Stimulated activated CD8-positive, alpha-beta memory T cell treated with anti-CD3 and anti-CD28 coated beads, Interleukin-7, amount 100 ng/mL, for 24 hours (primary cell): Measurements from ENCODE around the gene PLCL2.

Experiments
- DNase-seq: peaks from one replicate; pipeline ENCODE4 v3.0.0-alpha.2; 2020; ENCODE audit warnings: low read depth

The PLCL2 gene

GRCh38 chr3:17044855-17045254 lies 160.1 kb downstream of the PLCL2 start:
- no peak for DNase-seq

GRCh38 chr3:17045705-17046104 lies 160.9 kb downstream of the PLCL2 start:
- no peak for DNase-seq

- no peak for DNase-seq
Measured at GRCh38 chr3:17046623-17047022, 161.9 kb downstream of the PLCL2 start.

- no peak for DNase-seq
Measured at GRCh38 chr3:17047162-17047561, 162.4 kb downstream of the PLCL2 start.

GRCh38 chr3:17047894-17048293 lies 163.1 kb downstream of the PLCL2 start:
- DNase-seq = no peak

- DNase-seq = no peak
Measured at GRCh38 chr3:17050071-17050470, 165.3 kb downstream of the PLCL2 start.

- no peak for DNase-seq
Measured at GRCh38 chr3:17050506-17050905, 165.8 kb downstream of the PLCL2 start.

- no peak for DNase-seq
Measured at GRCh38 chr3:17052363-17052762, 167.6 kb downstream of the PLCL2 start.

GRCh38 chr3:17054301-17054981 lies 169.7 kb downstream of the PLCL2 start:
- no peak for DNase-seq

- no peak for DNase-seq
Measured at GRCh38 chr3:17054982-17055343, 170.2 kb downstream of the PLCL2 start.

- DNase-seq = no peak
Measured at GRCh38 chr3:17055374-17056276, 170.9 kb downstream of the PLCL2 start.

GRCh38 chr3:17057321-17057720 lies 172.6 kb downstream of the PLCL2 start:
- no peak for DNase-seq

- DNase-seq = no peak
Measured at GRCh38 chr3:17059989-17060550, 175.3 kb downstream of the PLCL2 start.

GRCh38 chr3:17061005-17061404 lies 176.2 kb downstream of the PLCL2 start:
- DNase-seq = no peak

- DNase-seq = no peak
Measured at GRCh38 chr3:17062736-17063135, 178.0 kb downstream of the PLCL2 start.

GRCh38 chr3:17063596-17063995 lies 178.8 kb downstream of the PLCL2 start:
- DNase-seq = no peak

- no peak for DNase-seq
Measured at GRCh38 chr3:17065315-17065714, 180.6 kb downstream of the PLCL2 start.

- DNase-seq = no peak
Measured at GRCh38 chr3:17065881-17066280, 181.1 kb downstream of the PLCL2 start.

- no peak for DNase-seq
Measured at GRCh38 chr3:17069754-17070153, 185.0 kb downstream of the PLCL2 start.

GRCh38 chr3:17070161-17070959 lies 185.6 kb downstream of the PLCL2 start:
- no peak for DNase-seq

- no peak for DNase-seq
Measured at GRCh38 chr3:17074559-17074958, 189.8 kb downstream of the PLCL2 start.

GRCh38 chr3:17075358-17075757 lies 190.6 kb downstream of the PLCL2 start:
- DNase-seq = no peak
